Fibroblast of lung (primary cell): ENCODE results near the gene DRD2. TPM values are rescaled to one million over a fixed set of nuclear protein-coding genes. Genes with fewer than 3 reads are reported as not detected.

Experiments
- DNase-seq, 2 donors: peaks; one replicate each; pipeline versions ENCODE4 v3.0.0 to v3.0.0-alpha.2; 2010; ENCODE audit warnings: low read depth in 2 of 2
- H2AFZ ChIP-seq: 2 replicates; pipeline ENCODE4 v1.5.1; 2012; ENCODE audit warnings: low read length, control low read depth, inconsistent platforms
- H3K27ac ChIP-seq: 2 replicates; pipeline ENCODE4 v1.5.1; 2011; ENCODE audit warnings: low read length, control low read depth; ENCODE audit not compliant: insufficient read depth
- H3K27me3 ChIP-seq: 2 replicates; pipeline ENCODE4 v1.5.1; 2011; ENCODE audit warnings: mild to moderate bottlenecking, low read length; ENCODE audit not compliant: control insufficient read depth, insufficient read depth
- H3K36me3 ChIP-seq: 2 replicates; pipeline ENCODE4 v1.5.1; 2011; ENCODE audit warnings: low read length; ENCODE audit not compliant: control insufficient read depth, insufficient read depth
- H3K4me1 ChIP-seq: 2 replicates; pipeline ENCODE4 v1.5.1; 2011; ENCODE audit warnings: low read length; ENCODE audit not compliant: control insufficient read depth, insufficient read depth; ENCODE audit errors: extremely low read depth
- H3K4me2 ChIP-seq: 2 replicates; pipeline ENCODE4 v1.5.1; 2011; ENCODE audit warnings: low read length, control low read depth; ENCODE audit not compliant: insufficient read depth; ENCODE audit errors: extremely low read depth
- H3K4me3 ChIP-seq, 4 experiments: fragments of 200-600 bp in 1 of 4; sonication (generic) in 1 of 4; replicated peaks in 1 of 4; 2 replicates each; pipeline ENCODE4 v1.5.1; 2011 to 2016; ENCODE audit warnings: low read length in 4 of 4, low read depth in 3 of 4, mild to moderate bottlenecking in 3 of 4, control low read depth in 2 of 4, inconsistent platforms in 1 of 4, mixed read lengths in 1 of 4; ENCODE audit not compliant: insufficient read depth in 1 of 4; ENCODE audit errors: control extremely low read depth in 1 of 4
- H3K79me2 ChIP-seq: 2 replicates; pipeline ENCODE4 v1.5.1; 2012; ENCODE audit warnings: mild to moderate bottlenecking, low read length, inconsistent platforms; ENCODE audit not compliant: control insufficient read depth, insufficient read depth
- H3K9ac ChIP-seq: 2 replicates; pipeline ENCODE4 v1.5.1; 2011; ENCODE audit warnings: mild to moderate bottlenecking, low read length, control low read depth; ENCODE audit not compliant: insufficient read depth
- H3K9me3 ChIP-seq: 2 replicates; pipeline ENCODE4 v1.5.1; 2012; ENCODE audit warnings: low read depth, low read length; ENCODE audit not compliant: control insufficient read depth, insufficient read depth
- H4K20me1 ChIP-seq: 2 replicates; pipeline ENCODE4 v1.5.1; 2011; ENCODE audit warnings: low read length; ENCODE audit not compliant: control insufficient read depth, insufficient read depth; ENCODE audit errors: extremely low read depth
- CTCF ChIP-seq, 2 donors: IDR thresholded peaks in 1 of 2; conservative IDR thresholded peaks in 1 of 2; 1 replicate in 1 of 2; 2 replicates in 1 of 2; pipeline ENCODE4 v1.5.1; 2011 to 2012; ENCODE audit warnings: low read length in 2 of 2, control low read depth in 1 of 2, inconsistent platforms in 1 of 2, low read depth in 1 of 2, mild to moderate bottlenecking in 1 of 2
- EZH2 ChIP-seq: IDR thresholded peaks from 2 replicates; pipeline ENCODE4 v1.5.1; 2012; ENCODE audit warnings: low read length, control low read depth, mild to moderate bottlenecking; ENCODE audit errors: missing control alignments
- polyA plus RNA-seq, 2 donors: library from polyadenylated mRNA; depleted of rRNA in 1 of 2; stranded (reverse) in 1 of 2; unstranded in 1 of 2; fragments of >200 nt; gene quantifications; 2 replicates each; pipeline ENCODE4 v1.2.1, GENCODE V29; 2011 to 2012; ENCODE audit warnings: missing spikeins in 1 of 2
- total RNA-seq: library from RNA; depleted of rRNA; stranded (reverse); fragments of >200 nt; gene quantifications from 2 replicates; pipeline ENCODE4 v1.2.1, GENCODE V29; 2014

The DRD2 gene
- total and polyA plus RNA-seq, 2 donors (not counting 1 experiment from before 2014, with no cell fraction given), result not detected

DNA sequence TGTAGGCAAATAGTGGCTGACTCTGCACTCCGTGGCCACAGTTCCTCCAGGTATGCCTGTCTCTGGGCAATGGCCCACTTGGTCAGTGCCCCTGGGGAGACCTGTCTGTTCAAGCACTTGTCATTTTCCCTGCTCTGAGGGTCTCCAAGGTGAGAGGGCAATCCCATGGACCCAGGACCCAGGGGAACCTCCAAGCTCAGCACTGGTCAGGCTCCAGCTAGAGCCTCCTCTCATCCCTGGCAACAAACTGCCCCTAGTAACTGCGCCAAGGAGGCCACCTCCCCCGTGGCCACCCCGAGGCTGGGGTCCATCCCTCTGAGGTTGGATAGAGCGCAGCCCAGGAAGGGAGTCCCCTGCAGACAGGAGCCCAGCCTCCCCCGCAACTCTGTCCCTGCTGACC lies 88.3 kb downstream of the DRD2 start:
- Histone ChIP-seq H3K4me2 (no peak overlapping the region), H3K9me3 (no peaks in the 10 kb centered on the region), H2AFZ (no peak overlapping the region), H3K9ac (no peak overlapping the region), H3K27me3 (peaks cover 12% of the 10 kb centered on the region), H3K4me1 (peaks cover 2% of the 10 kb centered on the region), H4K20me1 (no peaks in the 10 kb centered on the region), H3K36me3 (no peaks in the 10 kb centered on the region), H3K4me3 (no peak overlapping the region), H3K79me2 (no peaks in the 10 kb centered on the region), H3K27ac (no peak overlapping the region)
- DNase-seq, result no peak
- no peak for TF ChIP-seq CTCF (conservative IDR thresholded peaks at IDR 0.05 in 1 of 2, IDR thresholded peaks at IDR 0.05 in 1 of 2; ENCODE audit: low read depth in 1 of 2, low read length in 2 of 2)
- TF ChIP-seq EZH2, result no peak

DNA sequence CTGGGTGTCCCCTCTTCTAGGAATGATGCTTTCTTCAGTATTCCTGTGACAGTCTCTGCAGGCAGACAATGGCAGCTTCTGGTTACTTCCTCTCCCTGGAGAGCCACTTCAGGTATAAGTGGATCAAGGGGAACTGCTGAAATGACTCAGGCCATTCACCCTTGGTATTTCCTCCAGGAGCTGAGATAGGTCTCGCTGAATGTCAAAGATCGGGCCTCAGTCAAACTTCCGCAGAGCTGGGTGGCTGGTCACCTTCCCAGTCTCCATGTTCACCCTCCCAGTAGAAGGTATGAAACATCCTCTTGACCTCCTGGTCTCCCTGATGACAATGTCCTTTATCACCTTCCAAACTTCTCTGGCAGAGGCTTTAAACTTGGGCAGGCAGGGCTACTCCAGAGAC lies 89.4 kb downstream of the DRD2 start:
- H4K20me1 ChIP-seq, result no peaks in the 10 kb centered on the region
- no peak overlapping the region for H3K27ac ChIP-seq
- no peak overlapping the region for H2AFZ ChIP-seq
- TF ChIP-seq EZH2 (no peak), CTCF (conservative IDR thresholded peaks at IDR 0.05 in 1 of 2, IDR thresholded peaks at IDR 0.05 in 1 of 2; ENCODE audit: low read depth in 1 of 2, low read length in 2 of 2) (no peak)
- no peaks in the 10 kb centered on the region for H3K36me3 ChIP-seq
- H3K9ac ChIP-seq, result no peak overlapping the region
- no peak overlapping the region for H3K4me2 ChIP-seq
- peaks cover 2% of the 10 kb centered on the region for H3K4me1 ChIP-seq
- no peak overlapping the region for H3K4me3 ChIP-seq
- H3K27me3 ChIP-seq, result peaks cover 12% of the 10 kb centered on the region
- H3K79me2 ChIP-seq, result no peaks in the 10 kb centered on the region
- no peaks in the 10 kb centered on the region for H3K9me3 ChIP-seq
- no peak for DNase-seq

DNA sequence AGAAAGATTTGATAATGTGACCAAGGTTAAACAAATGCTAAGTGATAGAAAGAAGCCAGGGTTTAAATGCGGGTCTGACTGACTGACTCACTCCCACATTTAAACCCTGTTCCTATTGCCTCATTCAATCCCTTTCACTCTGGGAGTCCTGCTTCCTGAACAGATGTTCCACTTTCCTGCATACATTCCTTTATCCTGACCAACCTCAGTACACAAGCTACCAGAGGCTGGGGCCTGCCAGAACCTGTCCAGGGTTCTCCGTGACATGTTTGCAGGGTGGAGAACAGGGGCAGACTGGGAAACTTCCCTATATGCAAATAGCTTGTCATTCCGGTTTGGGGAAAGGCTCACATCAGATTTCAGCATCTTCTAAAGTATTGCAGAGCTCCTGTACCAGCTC lies 90.6 kb downstream of the DRD2 start:
- Histone ChIP-seq H3K9ac (no peak overlapping the region), H3K9me3 (no peaks in the 10 kb centered on the region), H3K27ac (no peak overlapping the region), H3K4me1 (peaks cover 2% of the 10 kb centered on the region), H3K4me2 (no peak overlapping the region), H3K79me2 (no peaks in the 10 kb centered on the region), H3K4me3 (no peak overlapping the region), H3K27me3 (peaks cover 12% of the 10 kb centered on the region), H3K36me3 (no peaks in the 10 kb centered on the region), H2AFZ (no peak overlapping the region), H4K20me1 (no peaks in the 10 kb centered on the region)
- peak; percentile 91 to 96 for DNase-seq
- TF ChIP-seq EZH2, result no peak
- TF ChIP-seq CTCF (conservative IDR thresholded peaks at IDR 0.05 in 1 of 2, IDR thresholded peaks at IDR 0.05 in 1 of 2; ENCODE audit: low read depth in 1 of 2, low read length in 2 of 2), result no peak
